ENCODE data around the gene UNC13C. TPM values are rescaled to one million over a fixed set of nuclear protein-coding genes. Genes with fewer than 3 reads are reported as not detected.

UNC13C gene
- total RNA-seq, 1 experiment from 2014 or later: not detected

DNA sequence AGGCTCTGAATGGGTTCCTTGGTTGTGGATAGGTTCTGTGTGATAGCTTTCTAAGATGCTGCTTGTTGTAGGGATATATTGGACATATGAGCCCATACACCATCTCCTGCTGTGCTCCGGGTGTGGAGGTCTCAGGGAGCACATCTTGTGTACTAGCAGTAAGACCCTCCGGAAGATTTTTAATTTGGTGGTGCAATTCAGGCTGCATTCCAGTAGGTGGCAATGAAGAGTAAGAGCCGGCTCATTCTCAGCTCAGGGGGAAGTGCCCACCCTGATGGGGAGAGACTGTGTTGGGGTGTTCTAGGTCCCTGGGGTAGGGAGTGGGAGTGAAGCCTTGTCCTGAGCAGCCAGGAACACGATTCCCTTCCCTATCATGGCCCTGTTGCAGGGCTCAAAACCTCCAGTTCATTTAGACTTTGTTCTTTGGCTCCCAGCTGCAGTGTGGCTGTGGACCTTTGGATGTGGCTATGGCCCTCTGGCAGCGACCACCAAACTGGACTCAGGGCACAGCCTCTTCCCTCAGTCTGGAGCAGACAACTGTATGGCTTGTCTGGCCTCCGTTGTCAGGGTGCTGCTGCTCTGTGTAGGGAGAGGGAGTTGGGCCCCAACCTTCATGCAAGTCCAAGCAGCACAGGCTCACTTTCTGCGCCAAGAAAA, 104.7 kb downstream of the UNC13C start:
- intact Hi-C loops (cut with micrococcal nuclease): no loop called here
- Histone ChIP-seq H3K9me2 (ENCODE audit: insufficient read depth) (no peaks in the 10 kb centered on the region), H3K27ac (ENCODE audit: low read depth, low read length) (no peak overlapping the region), H3K4me1 (ENCODE audit: control insufficient read depth in 1 of 2, insufficient read depth in 2 of 2, low read length in 2 of 2) (no peaks in the 10 kb centered on the region), H2AFZ (ENCODE audit: low read depth, low read length, poor library complexity, severe bottlenecking) (no peak overlapping the region), H3K4me3 (replicated peaks in 1 of 2; ENCODE audit: low read depth in 1 of 2, low read length in 2 of 2) (no peak overlapping the region), H3K79me2 (ENCODE audit: insufficient read depth, low read length) (no peaks in the 10 kb centered on the region), H3K9ac (ENCODE audit: low read length) (no peak overlapping the region), H3K4me2 (ENCODE audit: low read length) (no peak overlapping the region), H3K36me3 (ENCODE audit: control insufficient read depth in 1 of 2, insufficient read depth in 2 of 2, low read length in 2 of 2) (no peaks in the 10 kb centered on the region), H3K9me3 (ENCODE audit: control insufficient read depth in 1 of 2, insufficient read depth in 1 of 2, low read depth in 1 of 2, low read length in 2 of 2) (peaks cover 4 to 11% of the 10 kb centered on the region in 2 experiments; a peak in 2 of 4 replicates), H4K20me1 (ENCODE audit: insufficient read depth) (no peaks in the 10 kb centered on the region), H3K27me3 (ENCODE audit: insufficient read depth, low read length) (no peaks in the 10 kb centered on the region)
- DNase-seq (ENCODE audit: low read depth, low spot score) (no peak), ATAC-seq (no peak)
- no peak for TF ChIP-seq ZNF274 (IDR thresholded peaks at IDR 0.05; ENCODE audit: low read depth, low read length)
- TF ChIP-seq, protein P1, sequence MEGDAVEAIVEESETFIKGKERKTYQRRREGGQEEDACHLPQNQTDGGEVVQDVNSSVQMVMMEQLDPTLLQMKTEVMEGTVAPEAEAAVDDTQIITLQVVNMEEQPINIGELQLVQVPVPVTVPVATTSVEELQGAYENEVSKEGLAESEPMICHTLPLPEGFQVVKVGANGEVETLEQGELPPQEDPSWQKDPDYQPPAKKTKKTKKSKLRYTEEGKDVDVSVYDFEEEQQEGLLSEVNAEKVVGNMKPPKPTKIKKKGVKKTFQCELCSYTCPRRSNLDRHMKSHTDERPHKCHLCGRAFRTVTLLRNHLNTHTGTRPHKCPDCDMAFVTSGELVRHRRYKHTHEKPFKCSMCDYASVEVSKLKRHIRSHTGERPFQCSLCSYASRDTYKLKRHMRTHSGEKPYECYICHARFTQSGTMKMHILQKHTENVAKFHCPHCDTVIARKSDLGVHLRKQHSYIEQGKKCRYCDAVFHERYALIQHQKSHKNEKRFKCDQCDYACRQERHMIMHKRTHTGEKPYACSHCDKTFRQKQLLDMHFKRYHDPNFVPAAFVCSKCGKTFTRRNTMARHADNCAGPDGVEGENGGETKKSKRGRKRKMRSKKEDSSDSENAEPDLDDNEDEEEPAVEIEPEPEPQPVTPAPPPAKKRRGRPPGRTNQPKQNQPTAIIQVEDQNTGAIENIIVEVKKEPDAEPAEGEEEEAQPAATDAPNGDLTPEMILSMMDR (IDR thresholded peaks at IDR 0.05 in 2 of 3, conservative IDR thresholded peaks at IDR 0.05 in 1 of 3; ENCODE audit: borderline replicate concordance in 1 of 3, insufficient read depth in 1 of 3, low read depth in 2 of 3, low read length in 2 of 3): peak in 2 of 3 experiments; percentile 53 to 60; a peak in 4 of 6 replicates
- ChIA-PET POLR2A (no interaction called here), CTCF (no interaction called here), RAD21 (ENCODE audit: low non-redundant PET in 1 of 2, low total read pairs in 2 of 2, uncharacterized antibody in 2 of 2, unreplicated experiment in 2 of 2) (no interaction called here)
- BruUV-seq (replicated peaks): no TSS peak

DNA sequence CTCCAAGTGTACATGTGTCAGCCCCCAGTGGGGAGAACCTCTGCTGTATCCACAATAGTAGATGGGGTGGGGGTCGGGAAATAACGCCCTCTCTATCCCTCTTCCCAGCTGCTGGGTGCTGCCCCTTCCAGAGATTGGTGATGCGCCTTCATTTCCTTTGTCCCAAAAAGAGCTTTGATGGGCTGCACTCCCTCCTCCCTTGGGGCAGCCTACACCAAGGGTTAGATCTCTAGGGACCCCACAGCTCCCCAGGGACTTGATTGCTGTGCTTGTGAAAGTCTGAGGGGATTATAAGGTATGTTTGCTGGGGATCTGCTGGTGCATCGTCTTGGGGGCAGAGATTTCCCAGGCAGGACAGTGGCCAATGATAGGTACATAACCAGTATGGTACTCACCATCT, 105.3 kb downstream of the UNC13C start:
- Histone ChIP-seq H3K79me2 (ENCODE audit: insufficient read depth, low read length) (no peaks in the 10 kb centered on the region), H3K27me3 (ENCODE audit: insufficient read depth, low read length) (no peaks in the 10 kb centered on the region), H2AFZ (ENCODE audit: low read depth, low read length, poor library complexity, severe bottlenecking) (no peak overlapping the region), H3K27ac (ENCODE audit: low read depth, low read length) (no peak overlapping the region), H3K4me2 (ENCODE audit: low read length) (no peak overlapping the region), H3K9me2 (ENCODE audit: insufficient read depth) (no peaks in the 10 kb centered on the region), H3K9ac (ENCODE audit: low read length) (no peak overlapping the region), H3K9me3 (ENCODE audit: control insufficient read depth in 1 of 2, insufficient read depth in 1 of 2, low read depth in 1 of 2, low read length in 2 of 2) (peaks cover 3 to 11% of the 10 kb centered on the region in 2 experiments; a peak in 2 of 4 replicates), H3K4me1 (ENCODE audit: control insufficient read depth in 1 of 2, insufficient read depth in 2 of 2, low read length in 2 of 2) (no peaks in the 10 kb centered on the region), H3K4me3 (replicated peaks in 1 of 2; ENCODE audit: low read depth in 1 of 2, low read length in 2 of 2) (no peak overlapping the region), H3K36me3 (ENCODE audit: control insufficient read depth in 1 of 2, insufficient read depth in 2 of 2, low read length in 2 of 2) (no peaks in the 10 kb centered on the region), H4K20me1 (ENCODE audit: insufficient read depth) (no peaks in the 10 kb centered on the region)
- no peak for DNase-seq (ENCODE audit: low read depth, low spot score)
- intact Hi-C loops (cut with micrococcal nuclease): no loop called here
- POLR2A ChIA-PET: no interaction called here
- BruUV-seq (replicated peaks): no TSS peak
- CTCF ChIA-PET: no interaction called here
- no peak for ATAC-seq
- RAD21 ChIA-PET (ENCODE audit: low non-redundant PET in 1 of 2, low total read pairs in 2 of 2, uncharacterized antibody in 2 of 2, unreplicated experiment in 2 of 2): no interaction called here
- TF ChIP-seq, protein P2, sequence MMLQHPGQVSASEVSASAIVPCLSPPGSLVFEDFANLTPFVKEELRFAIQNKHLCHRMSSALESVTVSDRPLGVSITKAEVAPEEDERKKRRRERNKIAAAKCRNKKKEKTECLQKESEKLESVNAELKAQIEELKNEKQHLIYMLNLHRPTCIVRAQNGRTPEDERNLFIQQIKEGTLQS (IDR thresholded peaks at IDR 0.05): no peak
- TF ChIP-seq SRF (IDR thresholded peaks at IDR 0.05; ENCODE audit: low read depth) (no peak), EZH2 (IDR thresholded peaks at IDR 0.05) (no peak), POLR2A (IDR thresholded peaks at IDR 0.05; ENCODE audit: borderline replicate concordance, extremely low read depth, insufficient read depth, insufficient read length) (no peak), EZH2phosphoT487 (IDR thresholded peaks at IDR 0.05; ENCODE audit: borderline replicate concordance) (no peak), POLR2AphosphoS5 (IDR thresholded peaks at IDR 0.05; ENCODE audit: low read depth, low read length) (no peak), ZFX (IDR thresholded peaks at IDR 0.05) (no peak), FOSL1 (IDR thresholded peaks at IDR 0.05; ENCODE audit: low read depth) (no peak), ZNF274 (IDR thresholded peaks at IDR 0.05; ENCODE audit: low read depth, low read length) (no peak), RAD21 (IDR thresholded peaks at IDR 0.05; ENCODE audit: low read depth) (no peak), EGR1 (IDR thresholded peaks at IDR 0.05; ENCODE audit: low read depth) (no peak)
- TF ChIP-seq, protein P3, sequence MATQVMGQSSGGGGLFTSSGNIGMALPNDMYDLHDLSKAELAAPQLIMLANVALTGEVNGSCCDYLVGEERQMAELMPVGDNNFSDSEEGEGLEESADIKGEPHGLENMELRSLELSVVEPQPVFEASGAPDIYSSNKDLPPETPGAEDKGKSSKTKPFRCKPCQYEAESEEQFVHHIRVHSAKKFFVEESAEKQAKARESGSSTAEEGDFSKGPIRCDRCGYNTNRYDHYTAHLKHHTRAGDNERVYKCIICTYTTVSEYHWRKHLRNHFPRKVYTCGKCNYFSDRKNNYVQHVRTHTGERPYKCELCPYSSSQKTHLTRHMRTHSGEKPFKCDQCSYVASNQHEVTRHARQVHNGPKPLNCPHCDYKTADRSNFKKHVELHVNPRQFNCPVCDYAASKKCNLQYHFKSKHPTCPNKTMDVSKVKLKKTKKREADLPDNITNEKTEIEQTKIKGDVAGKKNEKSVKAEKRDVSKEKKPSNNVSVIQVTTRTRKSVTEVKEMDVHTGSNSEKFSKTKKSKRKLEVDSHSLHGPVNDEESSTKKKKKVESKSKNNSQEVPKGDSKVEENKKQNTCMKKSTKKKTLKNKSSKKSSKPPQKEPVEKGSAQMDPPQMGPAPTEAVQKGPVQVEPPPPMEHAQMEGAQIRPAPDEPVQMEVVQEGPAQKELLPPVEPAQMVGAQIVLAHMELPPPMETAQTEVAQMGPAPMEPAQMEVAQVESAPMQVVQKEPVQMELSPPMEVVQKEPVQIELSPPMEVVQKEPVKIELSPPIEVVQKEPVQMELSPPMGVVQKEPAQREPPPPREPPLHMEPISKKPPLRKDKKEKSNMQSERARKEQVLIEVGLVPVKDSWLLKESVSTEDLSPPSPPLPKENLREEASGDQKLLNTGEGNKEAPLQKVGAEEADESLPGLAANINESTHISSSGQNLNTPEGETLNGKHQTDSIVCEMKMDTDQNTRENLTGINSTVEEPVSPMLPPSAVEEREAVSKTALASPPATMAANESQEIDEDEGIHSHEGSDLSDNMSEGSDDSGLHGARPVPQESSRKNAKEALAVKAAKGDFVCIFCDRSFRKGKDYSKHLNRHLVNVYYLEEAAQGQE (IDR thresholded peaks at IDR 0.05; ENCODE audit: low read depth): no peak

Measured in HCT116 (cell line).